Measurements from ENCODE around the gene NOTCH4.
"Not testable (repeated sequence)": the region's sequence is repeated elsewhere in the genome, so short reads cannot be mapped to it uniquely, and the experiment has no call there.

NOTCH4 gene

GRCh38 chr6:32187725-32188380, 36.0 kb downstream of the NOTCH4 start:
- H3K9me3 ChIP-seq (ENCODE audit: control insufficient read depth, insufficient read depth, low read length); H3K4me3 ChIP-seq (ENCODE audit: low read length); H3K27ac ChIP-seq (ENCODE audit: low read length); H3K27me3 ChIP-seq (ENCODE audit: control insufficient read depth, insufficient read depth, low read length); DNase-seq (ENCODE audit: low read depth, low spot score): not testable (repeated sequence)
- Histone ChIP-seq H3K36me3 (ENCODE audit: control insufficient read depth, insufficient read depth, low read length) (peaks cover 17% of the 10 kb centered on the region), H3K4me1 (ENCODE audit: control insufficient read depth, insufficient read depth, low read length) (peaks cover 11% of the 10 kb centered on the region)
- WGBS (ENCODE audit: insufficient coverage, insufficient read length) = no CpG with 5 or more reads among the region's 18 CpGs

GRCh38 chr6:32187009-32187709, 36.7 kb downstream of the NOTCH4 start:
- Histone ChIP-seq H3K4me3 (ENCODE audit: low read length) (no peak overlapping the region), H3K27me3 (ENCODE audit: control insufficient read depth, insufficient read depth, low read length) (no peaks in the 10 kb centered on the region), H3K9me3 (ENCODE audit: control insufficient read depth, insufficient read depth, low read length) (no peaks in the 10 kb centered on the region), H3K27ac (ENCODE audit: low read length) (no peak overlapping the region), H3K4me1 (ENCODE audit: control insufficient read depth, insufficient read depth, low read length) (peaks cover 10% of the 10 kb centered on the region), H3K36me3 (ENCODE audit: control insufficient read depth, insufficient read depth, low read length) (peaks cover 17% of the 10 kb centered on the region)
- no CpG with 5 or more reads among the region's 12 CpGs for WGBS (ENCODE audit: insufficient coverage, insufficient read length)
- DNase-seq (ENCODE audit: low read depth, low spot score) = no peak

- H3K4me1 ChIP-seq (ENCODE audit: control insufficient read depth, insufficient read depth, low read length); DNase-seq (ENCODE audit: low read depth, low spot score); H3K27ac ChIP-seq (ENCODE audit: low read length); H3K4me3 ChIP-seq (ENCODE audit: low read length); H3K9me3 ChIP-seq (ENCODE audit: control insufficient read depth, insufficient read depth, low read length); H3K27me3 ChIP-seq (ENCODE audit: control insufficient read depth, insufficient read depth, low read length): not testable (repeated sequence)
- H3K36me3 ChIP-seq (ENCODE audit: control insufficient read depth, insufficient read depth, low read length) = peaks cover 19% of the 10 kb centered on the region
- WGBS (ENCODE audit: insufficient coverage, insufficient read length) = no CpG with 5 or more reads among the region's 10 CpGs
Measured at GRCh38 chr6:32186151-32186840, 37.6 kb downstream of the NOTCH4 start.

GRCh38 chr6:32185681-32186131, 38.2 kb downstream of the NOTCH4 start:
- H3K27ac ChIP-seq (ENCODE audit: low read length); H3K27me3 ChIP-seq (ENCODE audit: control insufficient read depth, insufficient read depth, low read length); H3K9me3 ChIP-seq (ENCODE audit: control insufficient read depth, insufficient read depth, low read length); H3K4me1 ChIP-seq (ENCODE audit: control insufficient read depth, insufficient read depth, low read length); DNase-seq (ENCODE audit: low read depth, low spot score); H3K4me3 ChIP-seq (ENCODE audit: low read length): not testable (repeated sequence)
- peaks cover 22% of the 10 kb centered on the region for H3K36me3 ChIP-seq (ENCODE audit: control insufficient read depth, insufficient read depth, low read length)
- WGBS (ENCODE audit: insufficient coverage, insufficient read length) = no CpG with 5 or more reads among the region's 11 CpGs

GRCh38 chr6:32184084-32184640, 39.7 kb downstream of the NOTCH4 start, which contains the start of gene AGER:
TSS of gene AGER (minus strand) at chr6:32184253. CDS start at chr6:32184222, 31 bp downstream.
- H3K36me3 ChIP-seq (ENCODE audit: control insufficient read depth, insufficient read depth, low read length) = peaks cover 22% of the 10 kb centered on the region
- H3K27ac ChIP-seq (ENCODE audit: low read length) = no peak within 1 kb of the TSS
- H3K9me3 ChIP-seq (ENCODE audit: control insufficient read depth, insufficient read depth, low read length) = no peaks in the 10 kb centered on the region
- peaks cover 4% of the 10 kb centered on the region for H3K4me1 ChIP-seq (ENCODE audit: control insufficient read depth, insufficient read depth, low read length)
- no CpG with 5 or more reads among the region's 6 CpGs for WGBS (ENCODE audit: insufficient coverage, insufficient read length)
- H3K27me3 ChIP-seq (ENCODE audit: control insufficient read depth, insufficient read depth, low read length) = no peaks in the 10 kb centered on the region
- no peak within 1 kb of the TSS for H3K4me3 ChIP-seq (ENCODE audit: low read length)
- DNase-seq (ENCODE audit: low read depth, low spot score) = no peak

- Histone ChIP-seq H3K27ac (ENCODE audit: low read length) (no peak overlapping the region), H3K36me3 (ENCODE audit: control insufficient read depth, insufficient read depth, low read length) (peaks cover 22% of the 10 kb centered on the region), H3K4me1 (ENCODE audit: control insufficient read depth, insufficient read depth, low read length) (peaks cover 2% of the 10 kb centered on the region; the same call in 1 of the 2 replicates), H3K4me3 (ENCODE audit: low read length) (no peak overlapping the region), H3K27me3 (ENCODE audit: control insufficient read depth, insufficient read depth, low read length) (no peaks in the 10 kb centered on the region), H3K9me3 (ENCODE audit: control insufficient read depth, insufficient read depth, low read length) (no peaks in the 10 kb centered on the region)
- no CpG with 5 or more reads among the region's 15 CpGs for WGBS (ENCODE audit: insufficient coverage, insufficient read length)
- DNase-seq (ENCODE audit: low read depth, low spot score) = no peak
Measured at GRCh38 chr6:32183483-32184083, 40.3 kb downstream of the NOTCH4 start.

GRCh38 chr6:32183030-32183429, 40.8 kb downstream of the NOTCH4 start:
- DNase-seq (ENCODE audit: low read depth, low spot score) = no peak
- Histone ChIP-seq H3K27me3 (ENCODE audit: control insufficient read depth, insufficient read depth, low read length) (no peaks in the 10 kb centered on the region), H3K27ac (ENCODE audit: low read length) (no peak overlapping the region), H3K9me3 (ENCODE audit: control insufficient read depth, insufficient read depth, low read length) (no peaks in the 10 kb centered on the region), H3K4me3 (ENCODE audit: low read length) (no peak overlapping the region), H3K36me3 (ENCODE audit: control insufficient read depth, insufficient read depth, low read length) (peaks cover 21% of the 10 kb centered on the region), H3K4me1 (ENCODE audit: control insufficient read depth, insufficient read depth, low read length) (peaks cover 2% of the 10 kb centered on the region; the same call in 1 of the 2 replicates)
- WGBS (ENCODE audit: insufficient coverage, insufficient read length) = no CpG with 5 or more reads among the region's 3 CpGs

GRCh38 chr6:32182555-32182981, 41.3 kb downstream of the NOTCH4 start:
- no peak overlapping the region for H3K4me3 ChIP-seq (ENCODE audit: low read length)
- H3K27me3 ChIP-seq (ENCODE audit: control insufficient read depth, insufficient read depth, low read length) = no peaks in the 10 kb centered on the region
- H3K4me1 ChIP-seq (ENCODE audit: control insufficient read depth, insufficient read depth, low read length) = peaks cover 2% of the 10 kb centered on the region; the same call in 1 of the 2 replicates
- H3K9me3 ChIP-seq (ENCODE audit: control insufficient read depth, insufficient read depth, low read length) = no peaks in the 10 kb centered on the region
- DNase-seq (ENCODE audit: low read depth, low spot score) = no peak
- H3K27ac ChIP-seq (ENCODE audit: low read length) = no peak overlapping the region
- peaks cover 17% of the 10 kb centered on the region for H3K36me3 ChIP-seq (ENCODE audit: control insufficient read depth, insufficient read depth, low read length)
- no CpG with 5 or more reads among the region's 10 CpGs for WGBS (ENCODE audit: insufficient coverage, insufficient read length)

GRCh38 chr6:32181915-32182529, 41.8 kb downstream of the NOTCH4 start:
- H3K4me1 ChIP-seq (ENCODE audit: control insufficient read depth, insufficient read depth, low read length) = peaks cover 2% of the 10 kb centered on the region
- H3K9me3 ChIP-seq (ENCODE audit: control insufficient read depth, insufficient read depth, low read length) = no peaks in the 10 kb centered on the region
- no peak overlapping the region for H3K4me3 ChIP-seq (ENCODE audit: low read length)
- H3K27me3 ChIP-seq (ENCODE audit: control insufficient read depth, insufficient read depth, low read length) = no peaks in the 10 kb centered on the region
- no CpG with 5 or more reads among the region's 10 CpGs for WGBS (ENCODE audit: insufficient coverage, insufficient read length)
- no peak for DNase-seq (ENCODE audit: low read depth, low spot score)
- H3K36me3 ChIP-seq (ENCODE audit: control insufficient read depth, insufficient read depth, low read length) = peaks cover 15% of the 10 kb centered on the region
- no peak overlapping the region for H3K27ac ChIP-seq (ENCODE audit: low read length)
